HUES64 (cell line): ENCODE data around the gene USP49.

Source experiments
- H3K27ac ChIP-seq: 2 replicates; pipeline ENCODE4 v1.7.0; 2013; ENCODE audit warnings: low read depth, low read length, inconsistent platforms
- H3K27me3 ChIP-seq: 2 replicates; pipeline ENCODE4 v1.6.1; 2013; ENCODE audit warnings: mild to moderate bottlenecking, low read length; ENCODE audit not compliant: insufficient read depth
- H3K36me3 ChIP-seq: 2 replicates; pipeline ENCODE4 v1.6.1; 2013; ENCODE audit warnings: mild to moderate bottlenecking, low read length; ENCODE audit not compliant: insufficient read depth
- H3K4me1 ChIP-seq: 2 replicates; pipeline ENCODE4 v1.6.1; 2013; ENCODE audit warnings: mild to moderate bottlenecking, low read length, moderate library complexity; ENCODE audit not compliant: insufficient read depth
- H3K4me3 ChIP-seq: 2 replicates; pipeline ENCODE4 v1.5.1; 2013; ENCODE audit warnings: mild to moderate bottlenecking, low read length, moderate library complexity
- H3K9ac ChIP-seq: 2 replicates; pipeline ENCODE4 v1.6.1; 2013; ENCODE audit warnings: mild to moderate bottlenecking, low read depth, low read length
- H3K9me3 ChIP-seq: 2 replicates; pipeline ENCODE4 v1.6.1; 2013; ENCODE audit warnings: low read depth, low read length; ENCODE audit not compliant: insufficient read depth
- WGBS: fragments of 150-250, 120-280 bp; methylation state at CpG from one replicate; pipeline ENCODE4 v1.1.7; 2013; ENCODE audit warnings: missing lambda C conversion rate; 5-methylcytosine and 5-hydroxymethylcytosine counted together

The USP49 gene

DNA sequence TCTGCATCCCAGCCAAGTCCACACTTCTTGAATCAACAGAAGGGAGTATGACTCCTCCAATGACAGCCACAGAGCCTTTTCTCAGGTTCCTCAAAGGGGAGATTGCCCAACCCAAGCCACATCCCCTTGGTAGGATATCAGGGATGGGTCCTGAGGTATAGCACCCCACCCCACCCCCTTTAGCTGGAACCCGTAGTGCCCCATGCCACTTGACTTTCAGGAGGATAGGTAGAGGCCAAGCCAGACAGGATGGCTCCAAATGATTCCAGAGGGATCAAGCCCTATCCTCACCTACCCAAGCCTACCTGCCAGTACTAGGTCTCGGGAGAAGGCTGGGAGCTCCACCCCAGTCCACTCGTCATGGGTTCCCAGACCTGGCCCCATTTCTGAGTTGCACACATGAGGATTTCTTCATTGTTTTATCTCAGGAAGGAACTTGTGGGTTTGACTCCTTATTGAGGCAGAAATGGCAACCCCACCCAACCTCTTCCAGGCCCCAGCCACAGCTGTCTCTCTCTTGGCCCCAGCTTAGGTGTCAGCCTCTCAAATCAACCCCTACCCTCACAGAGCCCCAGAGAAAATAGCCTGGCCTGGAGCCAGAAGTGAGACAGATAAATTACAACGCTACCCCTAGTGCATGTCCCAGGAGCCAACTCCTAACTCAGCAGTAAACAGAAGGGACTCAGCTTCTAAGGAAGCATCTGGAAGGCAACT lies 42.8 kb upstream of the USP49 start:
- no peak overlapping the region for H3K4me3 ChIP-seq
- H3K9ac ChIP-seq = no peak overlapping the region
- peaks cover 28% of the 10 kb centered on the region for H3K36me3 ChIP-seq
- no peaks in the 10 kb centered on the region for H3K9me3 ChIP-seq
- 81% methylated on average over 4 of the region's 4 CpGs for WGBS
- peaks cover 26% of the 10 kb centered on the region for H3K4me1 ChIP-seq
- H3K27ac ChIP-seq = no peak overlapping the region
- peaks cover 9% of the 10 kb centered on the region; the same call in 1 of the 2 replicates for H3K27me3 ChIP-seq

DNA sequence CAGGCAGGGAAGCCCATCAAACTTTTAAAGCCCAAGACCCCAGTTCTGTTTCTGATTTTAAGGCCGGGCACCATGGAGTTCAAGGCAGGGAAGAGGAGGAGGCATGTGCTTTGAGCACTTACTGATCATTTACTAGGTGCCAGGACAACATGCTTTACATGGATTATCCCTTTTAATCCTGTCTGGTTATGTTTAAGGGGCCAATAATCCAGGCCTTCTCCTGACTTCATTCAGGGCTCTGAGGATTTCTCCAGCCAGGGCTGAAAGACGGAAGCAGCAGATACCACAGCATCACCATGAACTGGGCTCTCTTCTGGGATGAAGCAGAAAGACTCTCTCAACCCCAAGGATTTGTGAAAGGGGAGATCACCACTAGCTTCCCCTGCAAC lies 42.3 kb upstream of the USP49 start:
- 62% methylated on average over 2 of the region's 2 CpGs for WGBS
- no peak overlapping the region for H3K4me3 ChIP-seq
- no peaks in the 10 kb centered on the region for H3K9me3 ChIP-seq
- H3K4me1 ChIP-seq = peaks cover 26% of the 10 kb centered on the region
- H3K9ac ChIP-seq = no peak overlapping the region
- H3K27ac ChIP-seq = no peak overlapping the region
- peaks cover 9% of the 10 kb centered on the region; the same call in 1 of the 2 replicates for H3K27me3 ChIP-seq
- peaks cover 34% of the 10 kb centered on the region for H3K36me3 ChIP-seq

DNA sequence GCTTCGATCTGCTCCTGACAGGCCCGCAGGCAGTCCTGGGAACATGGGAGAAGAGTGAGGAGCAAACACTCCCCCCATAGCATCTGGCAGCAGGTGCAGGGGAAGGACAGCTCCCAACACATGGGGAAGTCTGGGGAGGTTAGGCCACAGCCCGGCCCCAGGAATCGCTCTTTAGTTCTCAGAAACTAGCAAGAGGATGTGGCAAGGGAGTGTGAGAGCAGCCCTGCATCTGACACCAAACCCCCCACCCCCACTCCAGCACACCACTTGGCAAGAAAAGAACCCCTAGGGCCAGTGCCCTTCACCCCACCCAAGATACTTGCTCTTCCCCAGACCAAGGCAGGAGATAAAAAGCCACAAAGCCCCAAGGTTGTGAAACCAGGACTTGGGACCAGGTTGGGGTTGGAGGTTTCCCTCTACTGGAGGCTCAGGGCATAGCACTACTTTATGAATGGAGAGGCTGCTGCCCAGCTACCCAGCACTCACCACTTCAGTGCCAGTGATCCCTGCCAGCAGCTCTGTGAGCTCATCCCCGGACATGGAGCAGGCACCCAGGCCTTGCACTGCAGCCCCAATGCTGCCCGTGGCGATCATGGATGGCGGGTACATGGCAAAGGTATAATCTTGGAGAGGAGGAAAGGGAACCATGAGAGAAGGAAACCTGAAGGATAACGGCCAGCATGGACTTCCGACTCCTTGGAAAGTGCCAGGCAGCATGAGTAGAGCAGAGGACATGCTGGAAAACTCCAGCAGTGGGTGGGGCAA lies 41.1 kb upstream of the USP49 start:
- Histone ChIP-seq H3K4me1 (peaks cover 20% of the 10 kb centered on the region), H3K27ac (peak overlapping the region; percentile 31; the same call in 1 of the 2 replicates), H3K9me3 (no peaks in the 10 kb centered on the region), H3K27me3 (peaks cover 9% of the 10 kb centered on the region; the same call in 1 of the 2 replicates), H3K9ac (no peak overlapping the region), H3K36me3 (peaks cover 46% of the 10 kb centered on the region), H3K4me3 (no peak overlapping the region)
- WGBS = 78% methylated on average over 10 of the region's 10 CpGs

DNA sequence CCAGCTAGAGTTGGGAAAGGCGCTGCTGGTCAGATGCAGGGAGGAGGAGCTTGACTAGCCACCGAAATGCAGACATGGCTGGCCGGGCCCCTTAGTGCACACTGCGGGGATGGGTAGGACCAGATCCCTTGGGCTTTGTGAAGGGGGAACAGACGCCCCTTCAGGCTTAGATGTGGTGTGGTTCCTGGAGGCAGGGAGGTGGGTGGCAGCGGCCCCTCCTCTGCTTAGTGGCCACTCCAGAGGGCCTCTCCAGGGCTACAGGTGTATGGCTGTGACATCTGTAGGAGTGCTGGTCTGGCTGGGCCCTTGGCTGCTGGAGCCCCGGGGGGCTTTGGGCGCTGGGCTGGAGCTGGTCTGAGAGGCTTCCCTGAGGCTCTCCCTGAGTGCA lies 40.5 kb upstream of the USP49 start:
- no peaks in the 10 kb centered on the region for H3K9me3 ChIP-seq
- H3K27ac ChIP-seq = peak overlapping the region; percentile 31; the same call in 1 of the 2 replicates
- peaks cover 8% of the 10 kb centered on the region; the same call in 1 of the 2 replicates for H3K27me3 ChIP-seq
- WGBS = 85% methylated on average over 8 of the region's 8 CpGs
- H3K4me3 ChIP-seq = no peak overlapping the region
- no peak overlapping the region for H3K9ac ChIP-seq
- H3K36me3 ChIP-seq = peaks cover 51% of the 10 kb centered on the region
- peaks cover 20% of the 10 kb centered on the region for H3K4me1 ChIP-seq

DNA sequence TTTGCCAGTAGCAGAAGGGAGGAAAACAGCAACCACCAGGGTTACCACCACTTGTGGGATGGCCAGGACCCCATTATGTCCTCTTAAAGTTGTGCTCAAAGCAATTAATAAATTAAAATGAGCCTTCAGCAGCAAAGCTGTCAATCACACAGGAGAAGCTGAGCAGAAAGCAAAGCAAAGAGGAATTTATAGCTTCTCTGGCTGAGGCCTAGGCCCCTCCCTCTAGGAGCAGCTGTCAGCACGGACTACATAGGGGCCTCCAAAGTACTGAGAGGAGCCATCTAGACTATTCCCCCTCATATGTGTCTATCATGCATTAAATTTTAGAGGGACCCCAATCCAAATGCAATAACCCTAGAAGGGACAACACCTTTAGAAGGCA lies 40.0 kb upstream of the USP49 start:
- Histone ChIP-seq H3K27me3 (peaks cover 3% of the 10 kb centered on the region; the same call in 1 of the 2 replicates), H3K36me3 (peaks cover 56% of the 10 kb centered on the region), H3K27ac (no peak overlapping the region), H3K4me3 (no peak overlapping the region), H3K4me1 (peaks cover 20% of the 10 kb centered on the region), H3K9ac (no peak overlapping the region), H3K9me3 (no peaks in the 10 kb centered on the region)
- 50% methylated on average over 1 of the region's 1 CpG for WGBS

DNA sequence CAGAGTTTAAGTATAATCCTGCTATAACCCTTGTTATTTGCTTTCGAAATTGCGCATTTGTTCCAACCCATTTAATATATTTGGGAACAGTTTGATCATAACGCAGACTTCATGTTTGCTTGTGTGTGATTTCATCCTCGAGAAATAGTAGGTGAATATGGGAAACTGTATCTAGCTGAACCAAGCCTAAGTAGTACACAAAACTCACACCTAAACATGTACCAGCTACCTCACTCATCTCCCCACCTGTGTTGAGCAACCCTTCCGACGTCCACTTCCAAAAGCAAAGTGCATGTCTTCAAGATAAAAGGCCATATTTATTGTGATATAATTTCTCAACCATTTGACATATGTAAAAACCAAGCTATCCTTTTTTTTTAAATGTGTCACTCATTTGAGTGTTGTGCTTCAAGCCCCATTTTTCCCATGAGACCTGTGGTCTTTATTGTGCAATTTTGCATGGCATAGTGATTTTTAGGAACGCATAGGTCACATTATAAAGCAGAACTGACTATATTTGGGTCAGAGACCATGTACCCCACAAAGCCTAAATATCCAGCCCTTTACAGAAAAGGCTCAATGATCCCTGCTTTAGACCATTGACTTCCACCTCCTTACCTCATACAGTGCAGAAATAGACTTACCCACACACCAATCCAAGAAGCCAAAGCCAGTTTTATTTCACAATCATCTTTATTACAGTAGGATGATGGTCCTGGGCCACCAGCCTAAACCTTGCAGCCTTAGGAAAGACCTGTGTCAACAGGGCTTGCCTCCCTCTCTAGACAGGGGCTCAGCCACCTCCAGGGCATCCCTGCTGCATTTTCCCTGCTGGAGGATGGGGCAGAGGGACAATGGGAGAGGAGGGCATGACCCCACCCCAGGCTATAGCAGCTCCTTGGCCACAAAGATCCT lies 39.4 kb upstream of the USP49 start:
- no peaks in the 10 kb centered on the region for H3K9me3 ChIP-seq
- WGBS = 97% methylated on average over 7 of the region's 7 CpGs
- H3K4me3 ChIP-seq = no peak overlapping the region
- H3K9ac ChIP-seq = no peak overlapping the region
- peaks cover 13% of the 10 kb centered on the region for H3K4me1 ChIP-seq
- H3K27me3 ChIP-seq = no peaks in the 10 kb centered on the region
- no peak overlapping the region for H3K27ac ChIP-seq
- H3K36me3 ChIP-seq = peaks cover 63% of the 10 kb centered on the region

DNA sequence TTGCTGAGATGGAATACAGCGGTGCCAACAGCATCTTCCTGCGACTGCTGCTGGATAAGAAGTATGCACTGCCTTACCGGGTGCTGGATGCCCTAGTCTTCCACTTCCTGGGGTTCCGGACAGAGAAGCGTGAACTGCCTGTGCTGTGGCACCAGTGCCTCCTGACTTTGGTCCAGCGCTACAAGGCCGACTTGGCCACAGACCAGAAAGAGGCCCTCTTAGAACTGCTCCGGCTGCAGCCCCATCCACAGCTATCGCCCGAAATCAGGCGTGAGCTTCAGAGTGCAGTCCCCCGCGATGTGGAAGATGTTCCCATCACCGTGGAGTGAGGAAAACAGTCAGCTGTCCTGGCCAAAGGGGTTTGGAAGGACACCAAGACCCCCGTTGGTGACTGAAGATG lies 37.2 kb upstream of the USP49 start:
- no peaks in the 10 kb centered on the region for H3K4me1 ChIP-seq
- no peaks in the 10 kb centered on the region for H3K9me3 ChIP-seq
- no peak overlapping the region for H3K27ac ChIP-seq
- H3K27me3 ChIP-seq = no peaks in the 10 kb centered on the region
- H3K36me3 ChIP-seq = peaks cover 84% of the 10 kb centered on the region
- WGBS = 96% methylated on average over 15 of the region's 15 CpGs
- no peak overlapping the region for H3K9ac ChIP-seq
- H3K4me3 ChIP-seq = no peak overlapping the region

DNA sequence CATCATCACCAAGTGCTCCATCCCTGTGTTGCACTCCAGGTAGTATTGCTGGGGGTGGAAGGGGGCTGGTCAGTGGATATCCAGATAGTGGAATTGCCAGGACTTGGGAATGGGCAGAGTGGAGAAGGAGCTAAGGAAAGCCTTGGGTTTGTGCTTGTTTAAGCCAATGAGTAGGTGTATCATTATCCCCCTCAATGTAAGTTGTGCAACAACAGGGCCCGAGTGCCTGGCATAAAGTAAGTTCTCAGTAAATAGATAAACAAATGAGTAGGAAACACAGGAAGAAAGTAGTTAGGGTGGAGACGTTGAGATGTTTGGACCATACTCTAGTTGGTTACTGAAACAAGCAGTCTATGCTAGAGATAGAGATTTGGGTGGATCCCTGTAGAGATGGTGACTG lies 36.6 kb upstream of the USP49 start:
- no peaks in the 10 kb centered on the region for H3K27me3 ChIP-seq
- no peak overlapping the region for H3K9ac ChIP-seq
- no peak overlapping the region for H3K4me3 ChIP-seq
- no peaks in the 10 kb centered on the region for H3K9me3 ChIP-seq
- H3K36me3 ChIP-seq = peaks cover 90% of the 10 kb centered on the region
- no peaks in the 10 kb centered on the region for H3K4me1 ChIP-seq
- no peak overlapping the region for H3K27ac ChIP-seq
- WGBS = 89% methylated on average over 2 of the region's 2 CpGs

DNA sequence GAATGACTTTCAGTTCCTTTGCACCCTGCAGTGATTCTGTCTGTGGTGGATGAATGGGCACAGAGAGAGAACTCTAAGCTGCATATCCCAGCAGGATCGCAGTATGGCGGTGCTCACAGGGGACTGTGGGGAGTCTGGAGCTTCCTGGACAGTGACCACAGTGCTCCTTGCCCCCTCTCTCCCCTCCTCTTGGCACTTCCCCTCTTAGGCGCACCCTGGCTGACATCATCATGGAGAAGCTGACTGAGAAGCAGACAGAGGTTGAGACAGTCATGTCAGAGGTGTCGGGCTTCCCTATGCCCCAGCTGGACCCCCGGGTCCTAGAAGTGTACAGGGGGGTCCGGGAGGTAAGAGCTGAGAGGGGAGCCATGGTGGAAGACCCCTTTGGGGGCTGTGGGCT lies 34.7 kb upstream of the USP49 start:
- Histone ChIP-seq H3K27ac (no peak overlapping the region), H3K27me3 (no peaks in the 10 kb centered on the region), H3K36me3 (peaks cover 93% of the 10 kb centered on the region), H3K9ac (no peak overlapping the region), H3K4me3 (no peak overlapping the region), H3K9me3 (no peaks in the 10 kb centered on the region), H3K4me1 (no peaks in the 10 kb centered on the region)
- 96% methylated on average over 6 of the region's 6 CpGs for WGBS

DNA sequence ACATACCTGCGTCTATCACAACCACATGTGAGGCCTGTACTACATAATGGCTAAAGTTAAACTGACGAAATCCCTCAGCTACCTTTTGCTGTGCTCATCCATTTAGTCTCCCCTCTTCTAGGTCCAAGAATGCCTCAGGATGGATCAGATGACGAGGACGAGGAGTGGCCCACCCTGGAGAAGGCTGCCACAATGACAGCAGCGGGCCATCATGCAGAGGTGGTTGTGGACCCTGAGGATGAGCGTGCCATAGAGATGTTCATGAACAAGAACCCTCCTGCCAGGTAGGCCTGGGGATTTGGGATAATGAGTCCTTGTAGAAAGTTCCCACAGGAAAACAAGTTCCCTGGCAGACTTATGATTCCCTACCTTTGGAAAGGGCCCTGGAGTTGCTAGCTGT lies 32.1 kb upstream of the USP49 start:
- Histone ChIP-seq H3K36me3 (peaks cover 79% of the 10 kb centered on the region), H3K4me1 (peaks cover 7% of the 10 kb centered on the region; the same call in 1 of the 2 replicates), H3K9ac (no peak overlapping the region), H3K4me3 (no peak overlapping the region), H3K9me3 (no peaks in the 10 kb centered on the region), H3K27me3 (no peaks in the 10 kb centered on the region), H3K27ac (no peak overlapping the region)
- 95% methylated on average over 6 of the region's 6 CpGs for WGBS

DNA sequence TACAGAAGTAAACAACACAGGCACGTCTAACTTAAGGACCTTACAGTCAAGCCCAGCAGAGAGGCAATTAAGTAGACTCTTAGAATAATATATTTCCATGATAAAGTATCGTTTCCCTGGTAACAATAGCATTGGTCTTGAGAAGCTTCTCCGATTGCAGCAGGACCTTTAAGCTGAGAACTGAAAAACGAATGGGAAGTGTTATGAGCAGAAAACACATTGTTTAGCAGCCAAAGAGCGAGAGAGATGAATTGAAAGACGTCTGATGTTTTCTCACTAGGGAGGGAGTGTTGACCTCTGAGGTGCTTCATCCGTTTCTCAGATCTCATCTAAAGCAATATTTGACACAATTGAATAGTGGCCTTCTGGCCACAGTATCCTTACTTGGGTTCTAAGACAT lies 27.0 kb upstream of the USP49 start:
- 12% methylated on average over 7 of the region's 7 CpGs for WGBS
- H3K36me3 ChIP-seq = peaks cover 28% of the 10 kb centered on the region
- H3K4me1 ChIP-seq = peaks cover 12% of the 10 kb centered on the region
- peak overlapping the region; percentile 93; the same call in 1 of the 2 replicates for H3K27ac ChIP-seq
- peak overlapping the region; percentile 89 for H3K9ac ChIP-seq
- H3K9me3 ChIP-seq = no peaks in the 10 kb centered on the region
- peak overlapping the region; percentile 78 for H3K4me3 ChIP-seq
- no peaks in the 10 kb centered on the region for H3K27me3 ChIP-seq
